Stimulated activated CD8-positive, alpha-beta memory T cell treated with anti-CD3 and anti-CD28 coated beads, Interleukin-12 subunit alpha, Interleukin-12 subunit beta, amount 100 ng/mL, for 4 hours (primary cell): Measurements from ENCODE around the gene GRIP2.

Source experiments
- DNase-seq: peaks from one replicate; pipeline ENCODE4 v3.0.0-alpha.2; 2020; ENCODE audit warnings: low read depth

The GRIP2 gene

GRCh38 chr3:14451844-14452739 is 88.0 kb downstream of the GRIP2 start:
- no peak for DNase-seq

DNA sequence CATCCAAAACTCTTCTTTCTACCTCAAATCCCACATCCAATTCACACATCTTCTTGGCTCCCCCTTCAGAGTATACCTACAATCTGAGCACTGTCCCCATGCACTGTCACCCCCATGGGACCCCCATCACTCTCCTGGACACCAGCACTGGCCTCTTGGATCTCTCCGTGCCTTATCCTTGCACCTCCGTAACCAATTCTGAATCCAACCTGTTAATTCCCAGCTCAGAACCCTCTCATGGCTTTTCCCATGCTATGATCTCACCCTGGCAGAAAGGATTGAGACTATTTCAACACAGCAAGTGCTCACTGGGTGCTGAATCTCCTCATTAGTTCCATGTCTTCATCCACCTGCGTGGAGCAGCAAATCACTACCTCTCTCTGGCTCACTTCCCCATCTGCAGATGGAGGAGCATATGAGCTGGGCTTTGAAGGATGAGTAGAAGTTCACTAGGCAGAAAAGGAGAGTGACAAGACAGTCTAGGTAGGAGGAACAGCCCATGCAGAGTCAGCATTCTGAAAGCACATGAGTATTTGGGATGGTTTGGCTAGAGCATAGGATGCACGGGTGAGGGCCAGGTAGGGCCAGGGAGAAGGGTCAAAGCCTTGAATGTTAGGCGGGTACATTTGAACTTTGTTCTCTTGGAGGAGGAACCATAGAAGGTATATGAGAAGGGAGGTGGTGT is 89.1 kb downstream of the GRIP2 start:
- DNase-seq = no peak

DNA sequence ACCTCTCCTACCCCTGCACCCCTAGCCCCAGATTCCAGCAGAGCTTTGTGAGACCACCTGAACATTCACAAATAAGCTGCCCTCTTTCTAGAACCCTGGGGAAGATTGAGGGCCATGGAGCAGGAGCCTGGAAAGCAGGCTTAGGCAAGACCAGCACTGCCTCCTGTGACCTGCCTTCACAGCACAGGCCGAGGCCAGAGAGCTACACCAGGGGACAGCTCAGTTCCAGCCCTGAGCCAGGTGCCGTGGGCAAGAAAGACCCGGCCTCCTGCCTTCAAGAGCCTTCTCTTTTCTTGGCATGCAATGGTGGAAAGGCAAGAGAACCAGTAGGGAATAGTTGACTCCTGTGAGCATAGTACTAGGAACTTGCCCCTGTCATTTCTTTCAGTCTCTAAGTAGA is 89.6 kb downstream of the GRIP2 start:
- DNase-seq = no peak

- no peak for DNase-seq
Measured at GRCh38 chr3:14448756-14449727, 91.1 kb downstream of the GRIP2 start.

DNA sequence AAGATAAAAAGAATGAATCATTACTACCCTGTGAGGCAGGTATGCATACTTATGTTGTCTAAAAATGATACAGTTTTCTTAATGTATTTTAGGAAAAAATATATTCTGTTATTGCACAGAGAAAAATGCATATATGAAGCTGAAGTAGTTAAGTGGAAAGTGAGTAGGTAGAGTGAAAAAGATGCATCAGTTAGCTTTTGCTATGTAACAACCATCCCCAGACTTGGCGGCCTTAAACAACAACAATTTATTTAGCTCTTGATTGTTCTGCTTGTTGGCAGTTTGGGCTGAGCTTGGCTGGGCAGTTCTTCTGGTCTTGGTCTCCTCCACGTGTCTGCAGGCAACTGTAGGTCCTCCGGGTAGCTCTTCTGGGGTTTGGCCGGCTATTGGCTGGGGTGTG is 92.1 kb downstream of the GRIP2 start:
- no peak for DNase-seq

- no peak for DNase-seq
Measured at GRCh38 chr3:14446988-14447570, 93.1 kb downstream of the GRIP2 start.

- DNase-seq = no peak
Measured at GRCh38 chr3:14445773-14446172, 94.4 kb downstream of the GRIP2 start.

DNA sequence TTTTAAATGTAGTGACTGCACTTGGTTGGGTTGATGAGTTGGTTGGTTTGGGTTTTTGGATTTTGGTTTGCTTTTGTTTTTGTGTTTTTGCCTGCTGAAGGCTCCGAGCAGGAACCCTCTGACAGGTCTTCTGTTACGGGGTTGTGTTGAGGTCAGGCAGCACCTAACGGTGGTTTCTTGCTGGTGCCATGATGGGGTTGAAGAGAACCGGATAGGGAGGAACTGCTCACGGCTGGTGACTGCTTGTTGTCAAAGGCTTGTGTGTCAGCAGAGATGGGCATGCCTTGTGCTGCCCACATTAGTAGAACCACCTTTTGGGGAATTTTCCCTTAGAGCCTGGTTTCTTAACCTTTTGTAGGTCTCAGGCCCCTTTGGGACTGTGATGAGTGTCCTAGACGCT is 95.8 kb downstream of the GRIP2 start:
- no peak for DNase-seq

GRCh38 chr3:14441920-14442300 is 98.2 kb downstream of the GRIP2 start:
- DNase-seq = no peak

- no peak for DNase-seq
Measured at GRCh38 chr3:14441240-14441919, 98.8 kb downstream of the GRIP2 start.

- no peak for DNase-seq
Measured at GRCh38 chr3:14440531-14441239, 99.5 kb downstream of the GRIP2 start.

GRCh38 chr3:14440168-14440518 is 100.0 kb downstream of the GRIP2 start:
- no peak for DNase-seq

DNA sequence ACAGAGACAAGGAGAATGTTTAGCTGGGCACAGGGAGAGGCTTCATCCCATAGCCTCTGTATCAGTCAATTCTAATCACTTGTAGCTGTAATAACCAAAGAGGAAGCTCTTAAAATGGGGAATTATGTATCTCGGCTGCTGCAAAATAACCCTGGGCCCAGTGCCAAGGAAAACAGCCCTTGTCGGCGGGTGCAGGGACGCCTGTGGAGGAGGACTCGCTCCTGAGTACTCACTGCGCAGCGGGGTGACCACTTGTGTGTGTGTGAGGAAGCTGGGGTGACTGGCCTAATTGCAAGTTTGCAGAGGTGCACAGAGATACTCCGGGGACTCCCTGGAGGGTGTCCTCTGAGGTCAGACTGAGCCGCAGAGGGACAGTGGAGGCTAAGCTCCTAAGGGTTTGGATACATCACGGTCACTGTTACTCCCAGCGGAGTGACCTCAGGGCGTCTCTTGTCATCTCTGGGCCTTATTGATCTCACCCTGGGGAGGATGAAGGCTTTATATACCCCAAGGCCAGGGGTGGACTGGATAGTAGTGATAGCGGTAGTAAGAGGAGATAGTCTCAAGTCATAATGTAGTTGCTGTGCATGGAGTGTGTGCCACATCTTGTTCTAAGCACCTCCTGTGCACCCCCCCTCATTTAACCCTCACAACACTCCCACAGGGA is 100.5 kb downstream of the GRIP2 start:
- no peak for DNase-seq
